EL (cell line): ENCODE results near the gene CSH2.
"Not testable (repeated sequence)": the region's sequence is repeated elsewhere in the genome, so short reads cannot be mapped to it uniquely, and the experiment has no call there.

Experiments used
- DNase-seq: peaks from one replicate; pipeline ENCODE4 v3.0.0-alpha.2; 2016

CSH2 gene

DNA sequence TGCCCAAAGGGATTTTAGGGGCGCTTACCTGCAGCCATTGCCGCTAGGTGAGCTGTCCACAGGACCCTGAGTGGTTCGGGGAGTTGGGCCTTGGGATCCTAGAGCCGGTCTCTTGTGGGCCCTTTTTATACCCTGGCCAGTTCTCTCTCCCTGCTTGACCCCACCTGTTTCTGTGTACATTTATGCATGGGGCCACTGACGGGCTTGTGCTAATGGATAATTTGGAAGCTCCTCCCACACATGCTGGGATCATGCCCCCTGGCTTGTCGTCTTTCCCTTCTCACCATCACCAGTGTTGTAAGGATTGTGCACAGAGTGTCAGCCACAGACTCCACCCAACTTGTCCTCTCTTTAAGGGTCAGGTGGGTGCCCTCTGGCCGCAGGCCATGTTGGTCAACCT is at the start of gene CSH2:
TSS of gene CSH2 (minus strand) at position 101 of the 400 bp plus-strand sequence. CDS start at position 38, 63 bp downstream.
- DNase-seq = not testable (repeated sequence)

DNA sequence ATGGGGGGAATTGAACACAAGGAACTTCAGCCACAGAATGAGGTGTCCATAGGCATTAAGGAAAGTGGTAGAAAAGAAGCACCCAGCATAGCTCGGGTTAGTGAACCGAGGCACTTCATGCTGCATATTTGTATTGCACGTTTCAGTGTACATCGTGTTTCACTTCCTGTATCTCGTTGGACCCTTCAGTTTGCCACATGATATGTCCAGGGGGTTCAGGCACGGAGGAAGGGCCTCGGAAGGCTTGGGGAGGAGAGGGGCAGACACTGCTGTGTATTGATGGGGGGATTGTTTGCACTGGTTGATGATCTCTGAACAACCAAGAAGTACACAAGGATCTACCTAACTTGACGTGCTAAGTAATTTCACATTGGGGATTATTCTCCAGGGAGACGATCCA is 48.9 kb upstream of the CSH2 start:
- DNase-seq = not testable (repeated sequence)

DNA sequence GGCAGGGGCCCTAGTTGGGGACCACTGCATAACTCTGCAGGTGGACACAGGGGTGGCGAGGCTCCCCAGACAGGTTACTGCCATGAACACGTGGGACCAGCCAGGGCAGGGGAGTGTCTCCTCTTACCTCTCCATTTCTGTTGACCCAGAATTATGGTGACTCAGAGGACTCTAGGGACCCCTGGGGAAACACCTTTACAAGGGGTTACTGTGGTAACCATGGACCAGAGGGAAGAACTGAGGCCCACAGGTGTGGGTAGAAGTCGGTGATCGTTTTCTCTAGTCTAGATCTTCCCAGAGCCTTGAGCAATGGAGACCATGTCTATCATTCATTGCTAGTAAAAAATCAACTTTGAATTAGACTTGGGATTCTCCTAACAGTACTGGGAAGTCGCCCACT is 47.3 kb upstream of the CSH2 start:
- not testable (repeated sequence) for DNase-seq

DNA sequence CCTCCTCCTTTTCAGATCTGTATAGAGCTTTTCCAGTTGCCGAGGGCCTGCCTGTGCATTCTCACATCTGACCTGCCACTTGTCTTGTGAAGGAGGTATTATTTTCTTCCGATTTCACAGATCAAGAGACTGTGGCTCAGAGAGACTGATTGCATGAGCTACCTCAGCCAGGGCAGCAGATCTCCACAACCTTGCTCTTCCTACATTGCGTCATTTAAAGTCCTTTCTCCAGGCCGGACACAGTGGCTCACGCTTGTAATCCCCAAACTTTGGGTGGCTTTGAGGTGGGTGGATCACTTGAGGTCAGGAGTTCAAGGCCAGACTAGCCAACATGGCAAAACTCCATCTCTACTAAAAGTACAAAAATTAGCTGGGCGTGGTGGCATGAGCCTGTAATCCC is 46.6 kb upstream of the CSH2 start:
- DNase-seq = not testable (repeated sequence)

DNA sequence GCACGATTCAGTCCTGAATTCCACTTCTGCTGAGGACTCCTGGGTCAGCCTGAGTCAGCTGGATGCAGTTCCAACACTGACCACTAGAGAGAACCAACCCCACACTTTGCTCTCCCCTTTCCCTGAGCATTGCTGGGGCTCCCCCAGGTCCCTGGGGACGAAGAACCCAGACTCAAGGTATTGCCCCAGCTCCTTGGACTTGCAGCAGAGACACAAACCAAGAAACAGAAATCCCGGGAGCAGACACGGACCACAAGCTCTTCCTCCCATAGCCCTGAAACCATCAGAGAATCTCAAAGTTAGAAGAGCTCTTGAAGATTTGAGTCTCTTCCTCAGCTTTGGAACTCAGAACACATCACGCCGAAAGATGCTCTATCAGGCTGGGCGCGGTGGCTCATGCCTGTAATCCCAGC is 45.8 kb upstream of the CSH2 start:
- DNase-seq = peak; percentile 69

DNA sequence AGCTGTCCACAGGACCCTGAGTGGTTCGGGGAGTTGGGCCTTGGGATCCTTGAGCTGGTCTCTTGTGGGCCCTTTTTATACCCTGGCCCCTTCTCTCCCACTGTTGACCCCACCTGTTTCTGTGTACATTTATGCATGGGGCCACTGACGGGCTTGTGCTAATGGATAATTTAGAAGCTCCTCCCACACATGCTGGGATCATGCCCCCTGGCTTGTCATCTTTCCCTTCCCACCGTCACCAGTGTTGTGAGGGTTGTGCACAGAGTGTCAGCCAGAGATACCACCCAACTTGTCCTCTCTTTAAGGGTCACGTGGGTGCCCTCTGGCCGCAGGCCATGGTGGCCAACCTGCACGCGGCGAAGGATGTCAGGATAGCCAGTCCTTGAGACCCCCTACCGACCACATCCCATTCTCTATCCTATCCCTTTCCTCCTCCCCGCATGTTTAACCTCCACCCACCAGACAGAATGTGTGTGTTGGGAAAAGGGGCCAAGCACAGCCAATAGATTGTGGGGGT is 45.4 kb upstream of the CSH2 start, which contains the start of gene GH1:
TSS of gene GH1 (minus strand) at position 51 of the 517 bp plus-strand sequence. CDS start 63 bp downstream, outside the sequence.
- not testable (repeated sequence) for DNase-seq

DNA sequence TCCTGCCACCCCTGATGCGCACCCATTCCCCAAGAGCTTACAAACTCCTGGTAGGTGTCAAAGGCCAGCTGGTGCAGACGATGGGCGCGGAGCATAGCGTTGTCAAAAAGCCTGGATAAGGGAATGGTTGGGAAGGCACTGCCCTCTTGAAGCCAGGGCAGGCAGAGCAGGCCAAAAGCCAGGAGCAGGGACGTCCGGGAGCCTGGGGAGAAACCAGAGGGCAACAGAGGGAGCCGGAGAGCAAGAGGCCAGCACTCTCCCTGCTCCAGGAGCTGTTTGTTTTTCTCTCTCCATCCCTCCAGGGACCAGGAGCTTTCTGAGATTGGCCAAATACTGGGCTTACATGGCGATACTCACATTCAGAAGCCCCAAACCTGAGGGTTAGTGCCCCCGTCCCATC is 44.8 kb upstream of the CSH2 start:
- no peak for DNase-seq

DNA sequence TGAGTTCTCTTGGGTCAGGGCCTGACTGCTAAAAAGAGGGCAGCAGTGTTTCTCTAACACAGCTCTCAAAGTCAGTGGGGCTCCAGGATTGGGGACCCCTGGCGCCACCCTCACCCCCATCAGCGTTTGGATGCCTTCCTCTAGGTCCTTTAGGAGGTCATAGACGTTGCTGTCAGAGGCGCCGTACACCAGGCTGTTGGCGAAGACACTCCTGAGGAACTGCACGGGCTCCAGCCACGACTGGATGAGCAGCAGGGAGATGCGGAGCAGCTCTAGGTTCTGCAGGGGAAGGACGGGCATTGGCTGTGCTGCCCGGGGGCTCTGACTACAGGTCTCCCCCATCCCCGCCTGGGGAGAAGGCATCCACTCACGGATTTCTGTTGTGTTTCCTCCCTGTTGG is 44.2 kb upstream of the CSH2 start:
- DNase-seq = no peak

DNA sequence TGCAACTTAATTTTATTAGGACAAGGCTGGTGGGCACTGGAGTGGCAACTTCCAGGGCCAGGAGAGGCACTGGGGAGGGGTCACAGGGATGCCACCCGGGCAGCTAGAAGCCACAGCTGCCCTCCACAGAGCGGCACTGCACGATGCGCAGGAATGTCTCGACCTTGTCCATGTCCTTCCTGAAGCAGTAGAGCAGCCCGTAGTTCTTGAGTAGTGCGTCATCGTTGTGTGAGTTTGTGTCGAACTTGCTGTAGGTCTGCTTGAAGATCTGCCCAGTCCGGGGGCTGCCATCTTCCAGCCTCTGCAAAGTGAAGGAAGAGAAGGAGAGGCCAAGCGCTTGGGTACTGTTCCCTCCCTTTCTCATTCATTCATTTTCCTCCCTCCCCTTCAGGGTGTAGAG is 43.7 kb upstream of the CSH2 start:
- DNase-seq = not testable (repeated sequence)

DNA sequence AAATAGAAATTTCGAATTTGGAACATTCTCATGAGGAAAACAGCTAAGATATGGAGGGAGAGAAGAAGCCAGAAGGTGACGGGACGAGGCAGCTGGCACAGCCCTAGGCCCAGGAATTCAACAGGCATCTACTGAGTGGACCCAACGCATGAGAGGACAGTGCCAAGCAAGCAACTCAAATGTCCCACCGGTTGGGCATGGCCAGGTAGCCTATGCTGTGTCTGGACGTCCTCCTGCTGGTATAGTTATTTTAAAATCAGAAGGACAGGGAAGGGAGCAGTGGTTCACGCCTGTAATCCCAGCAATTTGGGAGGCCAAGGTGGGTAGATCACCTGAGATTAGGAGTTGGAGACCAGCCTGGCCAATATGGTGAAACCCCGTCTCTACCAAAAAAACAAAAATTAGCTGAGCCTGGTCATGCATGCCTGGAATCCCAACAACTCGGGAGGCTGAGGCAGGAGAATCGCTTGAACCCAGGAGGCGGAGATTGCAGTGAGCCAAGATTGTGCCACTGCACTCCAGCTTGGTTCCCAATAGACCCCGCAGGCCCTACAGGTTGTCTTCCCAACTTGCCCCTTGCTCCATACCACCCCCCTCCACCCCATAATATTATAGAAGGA is 43.2 kb upstream of the CSH2 start:
- no peak for DNase-seq

DNA sequence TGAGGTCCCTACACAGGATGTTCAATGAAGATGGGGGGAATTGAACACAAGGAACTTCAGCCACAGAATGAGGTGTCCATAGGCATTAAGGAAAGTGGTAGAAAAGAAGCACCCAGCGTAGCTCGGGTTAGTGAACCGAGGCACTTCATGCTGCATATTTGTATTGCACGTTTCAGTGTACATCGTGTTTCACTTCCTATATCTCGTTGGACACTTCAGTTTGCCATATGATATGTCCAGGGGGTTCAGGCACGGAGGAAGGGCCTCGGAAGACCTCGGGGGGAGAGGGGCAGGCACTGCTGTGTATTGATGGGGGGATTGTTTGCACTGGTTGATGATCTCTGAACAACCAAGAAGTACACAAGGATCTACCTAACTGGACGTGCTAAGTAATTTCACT is 42.3 kb upstream of the CSH2 start:
- not testable (repeated sequence) for DNase-seq

DNA sequence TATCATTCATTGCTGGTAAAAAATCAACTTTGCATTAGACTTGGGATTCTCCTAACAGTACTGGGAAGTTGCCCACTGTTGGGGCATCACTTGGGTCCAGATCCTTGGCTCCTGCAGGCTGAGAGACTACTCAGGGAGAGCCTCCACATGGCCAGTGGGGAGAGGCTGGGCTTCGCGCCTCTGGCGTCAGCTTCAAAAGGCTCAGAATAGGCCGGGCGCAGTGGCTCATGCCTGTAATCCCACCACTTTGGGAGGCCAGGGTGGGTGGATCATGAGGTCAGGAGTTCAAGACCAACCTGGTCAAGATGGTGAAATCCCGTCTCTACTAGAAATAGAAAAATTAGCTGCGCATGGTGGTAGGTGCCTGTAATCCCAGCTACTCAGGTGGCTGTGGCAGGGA is 41.0 kb upstream of the CSH2 start:
- DNase-seq = no peak

DNA sequence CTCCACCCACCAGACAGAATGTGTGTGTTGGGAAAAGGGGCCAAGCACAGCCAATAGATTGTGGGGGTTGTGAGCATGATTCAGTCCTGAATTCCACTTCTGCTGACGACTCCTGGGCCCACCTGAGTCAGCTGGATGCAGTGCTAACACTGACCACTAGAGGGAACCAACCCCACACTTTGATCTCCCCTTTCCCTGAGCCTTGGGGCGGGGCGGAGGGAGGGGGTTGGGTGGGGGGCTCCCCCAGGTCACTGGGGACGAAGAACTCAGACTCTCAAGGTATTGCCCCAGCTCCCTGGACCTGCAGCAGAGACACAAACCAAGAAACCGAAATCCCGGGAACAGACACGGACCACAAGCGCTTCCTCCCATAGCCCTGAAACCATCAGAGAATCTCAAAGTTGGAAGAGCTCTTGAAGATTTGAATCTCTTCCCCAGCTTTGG is 38.2 kb upstream of the CSH2 start:
- DNase-seq = peak; percentile 25

DNA sequence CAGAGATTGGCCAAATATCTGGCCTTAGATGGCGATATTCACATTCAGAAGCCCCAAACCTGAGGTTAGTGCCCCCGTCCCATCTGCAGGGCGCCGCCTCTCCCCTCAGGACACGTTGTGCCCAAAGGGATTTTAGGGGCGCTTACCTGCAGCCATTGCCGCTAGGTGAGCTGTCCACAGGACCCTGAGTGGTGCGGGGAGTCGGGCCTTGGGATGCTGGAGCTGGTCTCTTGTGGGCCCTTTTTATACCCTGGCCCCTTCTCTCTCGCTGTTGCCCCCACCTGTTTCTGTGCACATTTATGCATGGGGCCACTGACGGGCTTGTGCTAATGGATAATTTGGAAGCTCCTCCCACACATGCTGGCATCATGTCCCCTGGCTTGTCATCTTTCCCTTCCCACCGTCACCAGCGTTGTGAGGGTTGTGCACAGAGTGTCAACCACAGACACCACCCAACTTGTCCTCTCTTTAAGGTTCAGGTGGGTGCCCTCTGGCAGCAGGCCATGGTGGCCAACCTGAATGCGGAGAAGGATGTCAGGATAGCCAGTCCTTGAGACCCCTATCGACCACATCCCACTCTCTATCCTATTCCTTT is 37.7 kb upstream of the CSH2 start, which contains the start of gene CSHL1:
TSS of gene CSHL1 (minus strand) at position 218 of the 595 bp plus-strand sequence. CDS start at position 156, 62 bp downstream.
- no peak for DNase-seq

DNA sequence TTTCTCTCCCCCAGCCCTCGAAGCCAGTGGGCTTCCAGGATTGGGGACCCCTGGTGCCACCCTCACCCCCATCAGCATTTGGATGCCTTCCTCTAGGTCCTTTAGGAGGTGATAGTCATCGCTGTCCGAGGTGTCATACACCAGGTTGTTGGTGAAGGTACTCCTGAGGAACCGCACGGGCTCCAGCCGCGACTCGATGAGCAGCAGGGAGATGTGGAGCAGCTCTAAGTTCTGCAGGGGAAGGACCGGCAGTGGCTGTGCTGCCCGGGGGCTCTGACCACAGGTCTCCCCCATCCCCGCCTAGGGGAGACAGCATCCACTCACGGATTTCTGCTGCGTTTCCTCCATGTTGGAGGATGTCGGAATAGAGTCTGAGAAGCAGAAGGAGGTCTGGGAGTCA is 36.6 kb upstream of the CSH2 start:
- DNase-seq = no peak

DNA sequence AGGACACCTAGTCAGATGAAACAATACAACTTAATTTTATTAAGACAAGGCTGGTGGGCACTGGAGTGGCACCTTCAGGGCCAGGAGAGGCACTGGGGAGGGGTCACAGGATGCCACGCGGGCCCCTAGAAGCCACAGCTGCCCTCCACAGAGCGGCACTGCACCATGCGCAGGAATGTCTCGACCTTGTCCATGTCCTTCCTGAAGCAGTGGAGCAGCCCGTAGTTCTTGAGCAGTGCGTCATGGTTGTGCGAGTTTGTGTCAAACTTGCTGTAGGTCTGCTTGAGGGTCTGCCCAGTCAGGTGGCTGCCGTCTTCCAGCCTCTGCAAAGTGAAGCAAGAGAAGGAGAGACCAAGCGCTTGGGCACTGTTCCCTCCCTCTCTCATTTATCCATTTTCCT is 36.1 kb upstream of the CSH2 start:
- not testable (repeated sequence) for DNase-seq

DNA sequence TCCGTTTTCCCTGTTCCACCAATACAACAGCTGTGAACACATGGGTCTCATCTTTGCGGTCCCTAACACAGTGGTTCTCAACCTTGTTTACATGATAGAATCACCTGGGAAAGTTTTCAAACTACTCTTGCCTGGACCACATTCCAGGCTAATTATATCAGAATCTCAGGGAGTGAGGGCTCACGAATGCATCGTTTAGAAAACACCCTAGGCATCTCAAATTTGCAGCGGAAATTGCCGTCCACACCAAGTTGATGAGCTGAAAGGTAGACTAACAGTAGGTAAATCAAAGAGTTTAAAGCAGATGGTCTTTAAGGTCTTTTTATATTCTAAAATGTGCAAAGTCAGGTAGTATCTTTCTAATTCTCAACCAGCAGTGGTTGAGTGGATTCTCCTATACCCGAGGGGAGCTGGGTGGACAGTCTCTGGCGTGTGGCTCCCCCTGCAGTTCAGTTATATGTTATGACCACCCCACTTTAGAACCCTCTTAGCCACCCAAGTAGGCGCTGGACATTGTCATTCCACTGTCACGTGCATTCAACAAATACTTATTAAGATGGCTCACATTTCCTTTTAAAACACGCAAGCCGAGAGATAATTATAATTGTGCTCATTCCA is 33.8 kb upstream of the CSH2 start:
- peak; percentile 22 for DNase-seq

DNA sequence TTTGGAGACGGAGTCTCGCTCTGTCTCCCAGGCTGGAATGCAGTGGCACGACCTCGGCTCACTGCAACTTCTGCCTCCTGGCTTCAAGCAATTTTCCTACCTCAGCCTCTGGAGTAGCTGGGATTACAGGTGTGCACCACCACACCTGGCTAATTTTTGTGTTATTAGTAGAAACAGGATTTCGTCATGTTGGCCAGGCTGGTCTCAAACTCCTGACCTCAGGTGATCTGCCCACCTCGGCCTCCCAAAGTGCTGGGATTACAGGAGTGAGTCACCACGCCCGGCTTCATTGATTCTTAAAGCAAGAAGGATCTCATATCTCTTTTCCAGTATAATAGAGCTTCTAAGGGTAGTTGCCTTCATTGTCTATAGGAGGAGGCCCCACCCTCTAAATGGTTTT is 31.3 kb upstream of the CSH2 start:
- DNase-seq = not testable (repeated sequence)

DNA sequence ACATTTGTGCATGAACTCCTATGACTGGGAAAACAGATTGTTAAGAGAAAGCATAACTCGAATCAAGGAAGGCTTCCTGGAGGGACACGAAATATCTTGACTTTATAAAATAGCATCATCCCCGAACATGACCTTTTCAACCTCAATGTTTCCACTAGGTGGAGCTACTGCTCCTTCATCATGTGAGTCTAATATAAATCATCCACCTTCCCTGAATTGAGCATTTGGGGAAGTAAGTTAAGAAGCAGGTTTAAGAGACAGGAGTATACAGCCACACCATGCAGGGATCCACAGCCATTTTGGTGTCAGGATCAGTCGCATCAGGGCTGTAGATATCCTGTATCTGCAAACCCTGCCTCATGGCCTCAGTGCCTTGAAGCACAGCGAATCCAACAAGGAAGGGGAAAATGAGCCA is 30.3 kb upstream of the CSH2 start:
- not testable (repeated sequence) for DNase-seq

DNA sequence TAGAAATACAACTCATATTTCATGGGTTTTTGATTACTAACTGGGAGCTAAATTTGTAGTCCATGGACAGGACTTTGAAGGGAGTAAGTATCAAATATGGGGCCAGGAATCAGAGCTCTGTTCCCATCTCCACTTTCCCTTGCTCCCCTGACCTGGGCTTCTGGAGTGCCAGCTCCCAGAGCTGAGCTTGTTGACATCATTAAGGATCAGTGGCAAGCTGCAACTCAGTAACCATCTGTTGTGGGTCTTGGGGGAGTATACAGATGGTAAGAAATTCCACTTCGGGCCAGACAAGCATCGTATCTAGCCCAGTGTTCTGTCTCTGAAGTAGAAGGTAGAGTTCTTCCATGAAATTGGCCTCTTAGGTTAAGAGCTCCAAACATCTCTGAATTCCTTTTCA is 28.5 kb upstream of the CSH2 start:
- DNase-seq = not testable (repeated sequence)

DNA sequence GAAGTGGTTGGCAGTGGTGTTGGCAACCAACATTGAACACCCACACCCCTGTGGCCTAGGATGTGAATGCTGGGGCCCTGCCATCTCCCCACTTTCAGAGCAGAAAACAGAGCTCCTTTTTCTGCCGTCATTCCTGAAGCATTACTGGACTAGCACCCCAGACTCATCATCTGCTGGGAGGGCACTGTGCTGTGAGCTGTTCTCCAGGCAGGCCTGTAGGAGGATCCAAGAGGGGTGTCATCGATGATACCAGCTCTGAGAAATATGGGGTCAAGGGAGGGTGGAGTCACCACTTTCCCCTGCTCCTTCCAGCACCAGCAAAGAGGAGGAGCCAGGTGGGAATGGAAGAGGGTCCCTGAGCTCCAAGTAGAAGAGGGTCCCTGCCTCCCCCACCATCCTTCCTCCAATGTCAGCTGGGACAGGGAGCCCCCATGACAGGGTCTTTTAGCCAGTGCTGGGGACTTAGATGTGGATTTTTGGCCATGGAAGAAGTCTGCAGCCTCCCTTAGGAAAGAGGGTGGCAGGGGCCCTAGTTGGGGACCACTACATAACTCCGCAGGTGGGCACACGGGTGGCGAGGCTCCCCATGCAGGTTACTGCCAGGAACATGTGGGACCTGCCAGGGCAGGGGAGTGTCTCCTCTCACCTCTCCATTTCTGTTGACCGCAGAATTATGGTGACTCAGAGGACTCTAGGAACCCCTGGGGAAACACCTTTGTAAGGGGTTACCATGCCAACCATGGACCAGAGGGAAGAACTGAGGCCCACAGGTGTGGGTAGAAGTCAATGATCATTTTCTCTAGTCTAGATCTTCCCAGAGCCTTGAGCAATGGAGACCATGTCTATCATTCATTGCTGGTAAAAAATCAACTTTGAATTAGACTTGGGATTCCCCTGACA is 25.7 kb upstream of the CSH2 start:
- peak; percentile 35 for DNase-seq

DNA sequence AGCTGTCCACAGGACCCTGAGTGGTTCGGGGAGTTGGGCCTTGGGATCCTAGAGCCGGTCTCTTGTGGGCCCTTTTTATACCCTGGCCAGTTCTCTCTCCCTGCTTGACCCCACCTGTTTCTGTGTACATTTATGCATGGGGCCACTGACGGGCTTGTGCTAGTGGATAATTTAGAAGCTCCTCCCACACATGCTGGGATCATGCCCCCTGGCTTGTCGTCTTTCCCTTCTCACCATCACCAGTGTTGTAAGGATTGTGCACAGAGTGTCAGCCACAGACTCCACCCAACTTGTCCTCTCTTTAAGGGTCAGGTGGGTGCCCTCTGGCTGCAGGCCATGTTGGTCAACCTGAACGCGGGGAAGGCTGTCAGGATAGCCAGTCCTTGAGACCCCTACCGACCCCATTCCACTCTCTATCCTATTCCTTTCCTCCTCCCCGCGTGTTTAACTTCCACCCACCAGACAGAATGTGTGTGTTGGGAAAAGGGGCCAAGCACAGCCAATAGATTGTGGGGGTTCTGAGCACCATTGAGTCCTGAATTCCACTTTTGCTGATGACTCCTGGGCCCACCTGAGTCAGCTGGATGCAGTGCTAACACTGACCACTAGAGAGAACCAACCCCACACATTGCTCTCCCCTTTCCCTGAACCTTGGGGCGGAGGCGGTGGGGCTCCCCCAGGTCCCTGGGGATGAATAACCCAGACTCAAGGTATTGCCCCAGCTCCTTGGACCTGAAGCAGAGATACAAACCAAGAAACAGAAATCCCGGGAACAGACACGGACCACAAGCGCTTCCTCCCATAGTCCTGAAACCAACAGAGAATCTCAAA is 23.3 kb upstream of the CSH2 start, which contains the start of gene CSH1:
TSS of gene CSH1 (minus strand) at position 51 of the 831 bp plus-strand sequence. CDS start 63 bp downstream, outside the sequence.
- not testable (repeated sequence) for DNase-seq
